Activated naive CD4-positive, alpha-beta T cell treated with anti-CD3 and anti-CD28 coated beads, Interleukin-2, amount 50 U/mL, for 24 hours (primary cell): ENCODE measurements around the gene ADAMTS2.

Experiments
- H3K27ac Mint-ChIP-seq: one replicate; pipeline ENCODE4 v1.8.0; 2021; ENCODE audit warnings: mild to moderate bottlenecking, mixed read lengths
- H3K27me3 Mint-ChIP-seq: one replicate; pipeline ENCODE4 v1.8.0; 2021; ENCODE audit warnings: mixed read lengths
- H3K36me3 Mint-ChIP-seq: one replicate; pipeline ENCODE4 v1.8.0; 2021; ENCODE audit warnings: mixed read lengths
- H3K4me1 Mint-ChIP-seq: one replicate; pipeline ENCODE4 v1.8.0; 2021; ENCODE audit warnings: mixed read lengths
- H3K4me3 Mint-ChIP-seq: one replicate; pipeline ENCODE4 v1.8.0; 2021; ENCODE audit warnings: mild to moderate bottlenecking, mixed read lengths
- H3K9me3 Mint-ChIP-seq: one replicate; pipeline ENCODE4 v1.8.0; 2021; ENCODE audit warnings: mixed read lengths

ADAMTS2 gene

GRCh38 chr5:179278546-179278945 is 66.7 kb downstream of the ADAMTS2 start:
- H3K36me3 Mint-ChIP-seq, result no peaks in the 10 kb centered on the region
- no peaks in the 10 kb centered on the region for H3K27me3 Mint-ChIP-seq
- no peak overlapping the region for H3K4me3 Mint-ChIP-seq
- H3K27ac Mint-ChIP-seq, result no peak overlapping the region
- H3K9me3 Mint-ChIP-seq, result no peaks in the 10 kb centered on the region
- H3K4me1 Mint-ChIP-seq, result no peaks in the 10 kb centered on the region

DNA sequence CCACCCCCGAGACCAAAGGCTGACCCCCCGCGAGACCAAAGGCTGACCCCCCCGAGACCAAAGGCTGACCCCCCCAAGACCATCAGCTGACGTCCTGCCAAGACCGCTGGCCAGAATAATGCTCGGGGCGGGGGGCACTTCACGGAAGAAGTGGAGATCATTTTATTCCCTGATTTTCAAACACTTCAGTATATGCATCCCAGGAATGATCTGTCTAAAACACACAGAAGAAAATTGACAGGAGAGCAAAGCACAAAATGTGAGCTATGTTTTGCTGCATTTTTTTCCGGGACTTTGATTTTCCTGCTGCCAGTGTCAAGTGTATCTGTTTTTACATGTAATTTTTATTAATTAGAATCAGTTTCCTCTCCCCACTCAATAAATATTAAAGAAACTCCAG is 67.1 kb downstream of the ADAMTS2 start:
- Mint-ChIP-seq H3K4me3 (no peak overlapping the region), H3K36me3 (no peaks in the 10 kb centered on the region), H3K4me1 (no peaks in the 10 kb centered on the region), H3K27ac (no peak overlapping the region), H3K27me3 (no peaks in the 10 kb centered on the region), H3K9me3 (no peaks in the 10 kb centered on the region)

- Mint-ChIP-seq H3K4me1 (no peaks in the 10 kb centered on the region), H3K36me3 (no peaks in the 10 kb centered on the region), H3K27me3 (no peaks in the 10 kb centered on the region), H3K9me3 (no peaks in the 10 kb centered on the region), H3K27ac (no peak overlapping the region), H3K4me3 (no peak overlapping the region)
Observed at GRCh38 chr5:179276838-179277395, 68.3 kb downstream of the ADAMTS2 start.

- Mint-ChIP-seq H3K27ac (no peak overlapping the region), H3K9me3 (no peaks in the 10 kb centered on the region), H3K4me1 (no peaks in the 10 kb centered on the region), H3K4me3 (no peak overlapping the region), H3K27me3 (no peaks in the 10 kb centered on the region), H3K36me3 (no peaks in the 10 kb centered on the region)
Observed at GRCh38 chr5:179275941-179276837, 69.1 kb downstream of the ADAMTS2 start.

- no peaks in the 10 kb centered on the region for H3K27me3 Mint-ChIP-seq
- no peaks in the 10 kb centered on the region for H3K36me3 Mint-ChIP-seq
- no peak overlapping the region for H3K4me3 Mint-ChIP-seq
- peak overlapping the region; percentile 35 for H3K27ac Mint-ChIP-seq
- no peaks in the 10 kb centered on the region for H3K9me3 Mint-ChIP-seq
- no peaks in the 10 kb centered on the region for H3K4me1 Mint-ChIP-seq
Observed at GRCh38 chr5:179275381-179275878, 69.8 kb downstream of the ADAMTS2 start.

GRCh38 chr5:179274321-179275315 is 70.6 kb downstream of the ADAMTS2 start:
- H3K36me3 Mint-ChIP-seq, result no peaks in the 10 kb centered on the region
- no peaks in the 10 kb centered on the region for H3K9me3 Mint-ChIP-seq
- H3K27ac Mint-ChIP-seq, result no peak overlapping the region
- no peaks in the 10 kb centered on the region for H3K4me1 Mint-ChIP-seq
- H3K27me3 Mint-ChIP-seq, result no peaks in the 10 kb centered on the region
- H3K4me3 Mint-ChIP-seq, result no peak overlapping the region

- H3K9me3 Mint-ChIP-seq, result no peaks in the 10 kb centered on the region
- H3K4me3 Mint-ChIP-seq, result no peak overlapping the region
- no peaks in the 10 kb centered on the region for H3K36me3 Mint-ChIP-seq
- H3K4me1 Mint-ChIP-seq, result no peaks in the 10 kb centered on the region
- H3K27ac Mint-ChIP-seq, result no peak overlapping the region
- no peaks in the 10 kb centered on the region for H3K27me3 Mint-ChIP-seq
Observed at GRCh38 chr5:179273441-179274145, 71.7 kb downstream of the ADAMTS2 start.

GRCh38 chr5:179273073-179273435 is 72.2 kb downstream of the ADAMTS2 start:
- no peaks in the 10 kb centered on the region for H3K27me3 Mint-ChIP-seq
- H3K4me3 Mint-ChIP-seq, result no peak overlapping the region
- no peaks in the 10 kb centered on the region for H3K9me3 Mint-ChIP-seq
- no peaks in the 10 kb centered on the region for H3K36me3 Mint-ChIP-seq
- H3K4me1 Mint-ChIP-seq, result no peaks in the 10 kb centered on the region
- H3K27ac Mint-ChIP-seq, result no peak overlapping the region

DNA sequence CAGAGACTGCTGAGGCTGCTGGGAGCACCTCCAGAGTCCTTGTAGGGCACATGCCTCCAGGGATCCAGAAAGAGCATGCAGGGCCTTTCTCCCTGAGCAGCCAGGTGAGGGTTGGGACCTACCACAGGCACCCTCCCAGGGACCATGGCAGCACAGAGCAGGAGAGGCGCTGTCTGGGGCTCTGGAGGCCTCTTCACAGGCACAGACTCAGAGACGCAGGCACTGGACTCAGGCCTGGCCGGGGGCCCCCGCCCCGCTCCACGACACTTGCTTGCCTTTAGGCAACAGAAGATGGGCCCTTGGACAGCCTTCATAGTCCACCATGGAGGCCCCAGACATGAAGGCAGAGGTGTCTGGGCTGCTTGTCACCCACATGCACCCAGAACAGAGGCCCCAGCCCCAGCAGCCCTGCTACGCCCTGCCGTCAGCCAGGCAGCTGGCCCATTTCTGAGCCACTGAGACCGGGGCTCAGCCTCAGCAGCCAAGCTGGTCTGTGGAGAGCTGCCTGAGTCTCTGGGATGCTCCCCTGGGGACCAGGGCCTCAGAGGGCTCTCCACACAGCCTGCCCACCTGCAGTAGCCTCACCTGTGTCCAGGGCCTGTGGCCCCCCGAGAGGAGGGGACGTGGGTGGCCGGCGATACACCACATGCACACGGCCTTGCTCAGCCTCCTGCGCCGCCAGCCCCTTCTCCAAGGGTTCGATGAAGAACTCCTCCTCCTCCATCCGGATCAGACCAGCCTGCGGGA is 72.8 kb downstream of the ADAMTS2 start:
- H3K9me3 Mint-ChIP-seq, result no peaks in the 10 kb centered on the region
- H3K4me3 Mint-ChIP-seq, result no peak overlapping the region
- no peaks in the 10 kb centered on the region for H3K27me3 Mint-ChIP-seq
- no peaks in the 10 kb centered on the region for H3K36me3 Mint-ChIP-seq
- no peak overlapping the region for H3K27ac Mint-ChIP-seq
- no peaks in the 10 kb centered on the region for H3K4me1 Mint-ChIP-seq

- Mint-ChIP-seq H3K9me3 (no peaks in the 10 kb centered on the region), H3K27me3 (no peaks in the 10 kb centered on the region), H3K4me3 (no peak overlapping the region), H3K4me1 (no peaks in the 10 kb centered on the region), H3K36me3 (no peaks in the 10 kb centered on the region), H3K27ac (no peak overlapping the region)
Observed at GRCh38 chr5:179271821-179272325, 73.4 kb downstream of the ADAMTS2 start.

GRCh38 chr5:179271428-179271734 is 73.9 kb downstream of the ADAMTS2 start:
- Mint-ChIP-seq H3K4me3 (no peak overlapping the region), H3K4me1 (no peaks in the 10 kb centered on the region), H3K27ac (no peak overlapping the region), H3K9me3 (no peaks in the 10 kb centered on the region), H3K27me3 (no peaks in the 10 kb centered on the region), H3K36me3 (no peaks in the 10 kb centered on the region)

DNA sequence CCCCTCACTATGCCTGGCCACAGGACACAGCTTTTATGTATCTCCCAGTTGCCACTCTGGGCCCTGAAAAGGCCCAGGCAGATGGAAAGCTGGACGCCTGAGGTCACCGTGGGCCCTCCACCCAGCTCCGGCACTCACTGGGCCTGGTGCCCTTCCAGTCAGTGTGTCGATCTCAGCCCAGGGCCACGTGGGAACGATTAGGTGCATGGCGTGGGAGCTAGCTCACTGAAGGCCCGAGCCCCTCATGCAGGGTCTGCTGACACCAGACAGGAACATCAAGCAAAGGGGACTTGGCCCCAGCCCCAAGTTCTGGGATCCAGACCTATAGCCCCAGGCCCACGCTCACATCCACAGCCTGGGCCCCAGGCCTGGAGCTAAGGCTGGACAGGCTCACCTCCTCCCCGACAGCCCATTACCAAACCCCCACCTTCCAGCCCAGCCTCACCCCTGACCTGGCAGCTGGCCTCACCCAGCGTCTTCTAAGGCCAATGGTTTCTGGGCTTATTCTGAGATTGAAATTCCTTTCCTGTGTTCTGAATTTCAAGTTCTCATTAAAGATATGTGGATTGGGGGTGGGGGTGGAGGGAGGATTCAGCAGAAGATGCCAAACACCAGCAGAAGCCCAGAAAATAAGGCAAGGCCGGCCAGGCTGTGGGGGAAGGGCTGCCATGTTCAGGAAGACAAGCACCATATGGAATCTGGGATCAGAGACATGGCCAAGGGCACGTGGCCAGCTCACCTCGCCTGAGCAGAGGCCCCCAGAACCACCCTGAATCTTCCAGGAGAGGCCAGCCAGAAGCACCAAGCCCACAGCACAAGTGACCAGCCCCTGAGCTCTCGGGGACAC is 74.5 kb downstream of the ADAMTS2 start:
- H3K27ac Mint-ChIP-seq, result no peak overlapping the region
- H3K36me3 Mint-ChIP-seq, result no peaks in the 10 kb centered on the region
- no peak overlapping the region for H3K4me3 Mint-ChIP-seq
- H3K4me1 Mint-ChIP-seq, result no peaks in the 10 kb centered on the region
- H3K27me3 Mint-ChIP-seq, result no peaks in the 10 kb centered on the region
- no peaks in the 10 kb centered on the region for H3K9me3 Mint-ChIP-seq

DNA sequence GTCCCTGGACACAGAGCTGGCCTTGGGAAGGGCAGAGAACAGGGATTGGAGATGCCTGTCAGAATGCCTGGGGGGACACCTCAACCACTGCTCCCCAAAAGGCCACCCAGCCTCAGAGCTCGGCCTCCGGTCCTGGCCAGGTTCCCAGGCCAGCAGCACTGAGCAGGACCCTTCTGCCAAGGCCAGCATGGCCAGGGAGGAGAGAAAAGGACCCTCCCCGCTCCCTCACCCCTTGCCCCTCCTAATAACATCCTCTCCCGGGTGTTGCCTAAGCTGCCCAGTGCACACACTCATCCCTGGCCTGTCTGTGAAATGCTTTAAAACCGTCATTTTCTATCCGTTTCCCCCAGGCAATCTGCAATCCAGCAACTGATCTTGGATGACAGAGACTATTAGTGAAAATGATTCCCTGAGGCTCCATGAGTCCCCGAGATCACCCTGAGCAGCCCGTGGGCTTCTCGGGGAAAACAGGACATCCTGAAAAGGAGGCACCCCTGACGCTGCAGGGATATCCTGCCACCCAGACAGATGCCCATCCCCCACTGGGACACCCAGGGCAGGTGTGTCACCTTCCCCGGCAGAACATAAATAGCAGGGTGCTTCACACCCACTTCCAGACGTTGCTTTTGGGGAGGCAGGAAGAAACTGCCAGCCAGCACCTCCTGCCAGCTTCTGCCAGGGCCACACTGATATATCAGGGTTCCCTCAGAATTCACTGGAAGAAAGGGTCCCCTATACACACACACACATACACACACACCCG is 75.3 kb downstream of the ADAMTS2 start:
- no peaks in the 10 kb centered on the region for H3K36me3 Mint-ChIP-seq
- no peaks in the 10 kb centered on the region for H3K9me3 Mint-ChIP-seq
- H3K4me3 Mint-ChIP-seq, result no peak overlapping the region
- no peaks in the 10 kb centered on the region for H3K27me3 Mint-ChIP-seq
- H3K27ac Mint-ChIP-seq, result no peak overlapping the region
- no peaks in the 10 kb centered on the region for H3K4me1 Mint-ChIP-seq
